CD14-positive monocyte (primary cell): ENCODE results near the gene DDN. TPM values are rescaled to one million over a fixed set of nuclear protein-coding genes. Genes with fewer than 3 reads are reported as not detected.

Experiments used
- DNase-seq, 3 donors: peaks; one replicate each; pipeline ENCODE4 v3.0.0-alpha.2; 2011 to 2022
- H2AFZ ChIP-seq: 2 replicates; pipeline ENCODE4 v1.6.0; 2012; ENCODE audit warnings: mild to moderate bottlenecking, low read depth, low read length, inconsistent platforms; ENCODE audit not compliant: insufficient read depth, poor library complexity, severe bottlenecking
- H3K27ac ChIP-seq, 2 donors: 1 replicate in 1 of 2; 2 replicates in 1 of 2; pipeline ENCODE4 v1.5.1; 2012 to 2013; ENCODE audit warnings: low read length in 2 of 2, control low read depth in 1 of 2, inconsistent platforms in 1 of 2, low read depth in 1 of 2, mild to moderate bottlenecking in 1 of 2
- H3K27me3 ChIP-seq, 2 donors: one replicate each; pipeline versions ENCODE4 v1.6.0 to v1.6.1; 2011 to 2013; ENCODE audit warnings: low read length in 2 of 2; ENCODE audit not compliant: control insufficient read depth in 2 of 2, insufficient read depth in 2 of 2
- H3K36me3 ChIP-seq, 2 donors: replicated peaks in 1 of 2; 1 replicate in 1 of 2; 2 replicates in 1 of 2; pipeline versions ENCODE4 v1.5.1 to v1.6.1; 2012 to 2013; ENCODE audit warnings: low read length in 2 of 2, control low read depth in 1 of 2, inconsistent platforms in 1 of 2, mild to moderate bottlenecking in 1 of 2; ENCODE audit not compliant: insufficient read depth in 2 of 2, control insufficient read depth in 1 of 2
- H3K4me1 ChIP-seq, 2 donors: 1 replicate in 1 of 2; 2 replicates in 1 of 2; pipeline versions ENCODE4 v1.5.1 to v1.6.1; 2012 to 2013; ENCODE audit warnings: low read length in 2 of 2, control low read depth in 1 of 2, inconsistent platforms in 1 of 2, mild to moderate bottlenecking in 1 of 2, moderate library complexity in 1 of 2; ENCODE audit not compliant: insufficient read depth in 2 of 2, control insufficient read depth in 1 of 2
- H3K4me2 ChIP-seq: replicated peaks from 2 replicates; pipeline ENCODE3; 2012; ENCODE audit warnings: low read length, moderate library complexity, mild to moderate bottlenecking; ENCODE audit not compliant: poor library complexity, severe bottlenecking; ENCODE audit errors: extremely low read depth
- H3K4me3 ChIP-seq, 3 experiments: fragments of 200-600 bp in 1 of 3; sonication (generic) in 1 of 3; replicated peaks in 1 of 3; 1 replicate in 2 of 3; 2 replicates in 1 of 3; pipeline ENCODE4 v1.5.1; 2011 to 2013; ENCODE audit warnings: low read length in 3 of 3, mild to moderate bottlenecking in 3 of 3, control low read depth in 2 of 3, low read depth in 2 of 3, inconsistent platforms in 1 of 3, moderate library complexity in 1 of 3
- H3K79me2 ChIP-seq: 2 replicates; pipeline ENCODE4 v1.6.0; 2012; ENCODE audit warnings: mild to moderate bottlenecking, control low read depth, inconsistent platforms, low read length, moderate library complexity; ENCODE audit not compliant: insufficient read depth
- H3K9ac ChIP-seq: 2 replicates; pipeline ENCODE4 v1.6.0; 2017; ENCODE audit warnings: low read length, mild to moderate bottlenecking; ENCODE audit not compliant: insufficient read depth, poor library complexity, severe bottlenecking
- H3K9me3 ChIP-seq, 2 donors: replicated peaks in 1 of 2; 1 replicate in 1 of 2; 2 replicates in 1 of 2; pipeline versions ENCODE4 v1.5.1 to v1.6.1; 2012 to 2013; ENCODE audit warnings: low read length in 2 of 2, control low read depth in 1 of 2; ENCODE audit not compliant: control insufficient read depth in 1 of 2, insufficient read depth in 1 of 2
- H4K20me1 ChIP-seq: 2 replicates; pipeline ENCODE4 v1.6.0; 2012; ENCODE audit warnings: mild to moderate bottlenecking, low read length, control low read depth, moderate library complexity; ENCODE audit not compliant: insufficient read depth
- H3K27ac Mint-ChIP-seq, 7 donors: one replicate each; pipeline ENCODE4 v1.8.0; 2020; ENCODE audit warnings: mild to moderate bottlenecking in 7 of 7, mixed read lengths in 7 of 7, moderate library complexity in 6 of 7, inconsistent platforms in 2 of 7
- H3K27me3 Mint-ChIP-seq, 3 donors: one replicate each; pipeline ENCODE4 v1.8.0; 2021 to 2022; ENCODE audit warnings: low read depth in 3 of 3, mild to moderate bottlenecking in 3 of 3, mixed read lengths in 3 of 3, moderate library complexity in 3 of 3, inconsistent platforms in 1 of 3
- H3K36me3 Mint-ChIP-seq, 2 donors: one replicate each; pipeline ENCODE4 v1.8.0; 2020; ENCODE audit warnings: mixed read lengths in 2 of 2, inconsistent platforms in 1 of 2, mild to moderate bottlenecking in 1 of 2
- H3K4me1 Mint-ChIP-seq: one replicate; pipeline ENCODE4 v1.8.0; 2020; ENCODE audit warnings: mild to moderate bottlenecking, mixed read lengths
- H3K4me3 Mint-ChIP-seq, 2 donors: one replicate each; pipeline ENCODE4 v1.8.0; 2020; ENCODE audit warnings: mild to moderate bottlenecking in 2 of 2, mixed read lengths in 2 of 2, moderate library complexity in 1 of 2
- H3K9me3 Mint-ChIP-seq, 7 donors: one replicate each; pipeline ENCODE4 v1.8.0; 2020 to 2022; ENCODE audit warnings: mixed read lengths in 7 of 7, mild to moderate bottlenecking in 6 of 7, moderate library complexity in 6 of 7, inconsistent platforms in 2 of 7
- CTCF ChIP-seq: fragments of 200-600 bp; IDR thresholded peaks from one replicate; pipeline ENCODE4 v1.8.0; 2022; ENCODE audit warnings: antibody characterized with exemption, mild to moderate bottlenecking
- whole genome bisulfite sequencing: methylation state at CpG from one replicate; pipeline ENCODE4 v1.1.5; 2013; ENCODE audit warnings: missing lambda C conversion rate; ENCODE audit not compliant: insufficient coverage; 5-methylcytosine and 5-hydroxymethylcytosine counted together
- intact Hi-C, 2 donors: fragments of 100-400 bp; cut with micrococcal nuclease; formaldehyde crosslinking; loops; one replicate each; pipeline versions ENCODE4 v1.15.0 to v1.15.1; 2023
- polyA plus RNA-seq, 3 donors: library from polyadenylated mRNA; depleted of rRNA in 1 of 3; unstranded in 2 of 3; stranded (reverse) in 1 of 3; fragments of 300-500 nt in 2 of 3; fragments of >200 nt in 1 of 3; fragmentation: Illumina TruSeq in 2 of 3; gene quantifications; 1 replicate in 2 of 3; 2 replicates in 1 of 3; pipeline ENCODE4 v1.2.3, GENCODE V29; 2012 to 2021

DDN gene
- polyA plus RNA-seq, 3 donors, result 0.27 TPM; not detected in 2

- Histone ChIP-seq H3K36me3 (peaks cover 93 to 100% of the 10 kb centered on the region in 2 donors), H3K9ac (no peak overlapping the region), H3K79me2 (peaks cover 10% of the 10 kb centered on the region), H3K4me3 (no peak overlapping the region), H3K27ac (no peak overlapping the region), H4K20me1 (peaks cover 94% of the 10 kb centered on the region), H3K4me2 (no peak overlapping the region), H3K9me3 (no peaks in the 10 kb centered on the region), H3K27me3 (no peaks in the 10 kb centered on the region), H3K4me1 (no peaks in the 10 kb centered on the region), H2AFZ (no peak overlapping the region)
- Mint-ChIP-seq H3K27ac (peak overlapping the region in 3 of 7 donors; percentile 20 to 63 (median 36)), H3K4me1 (peaks cover 14% of the 10 kb centered on the region), H3K9me3 (no peaks in the 10 kb centered on the region), H3K36me3 (peaks cover 82 to 100% of the 10 kb centered on the region in 2 donors), H3K4me3 (no peak overlapping the region), H3K27me3 (peaks cover 0 to 1% (median 0%) of the 10 kb centered on the region in 3 donors)
- intact Hi-C loops, result no loop called here
- TF ChIP-seq CTCF, result no peak
- no peak for DNase-seq
- 98% methylated on average over 19 of the region's 19 CpGs for WGBS
These were observed 31.8 kb upstream of the DDN start for GRCh38 chr12:49030714-49031572.

- Histone ChIP-seq H3K9me3 (no peaks in the 10 kb centered on the region), H3K79me2 (peaks cover 10% of the 10 kb centered on the region), H3K9ac (no peak overlapping the region), H3K4me1 (no peaks in the 10 kb centered on the region), H3K27ac (peak overlapping the region in 1 of 2 donors; percentile 1), H3K4me2 (no peak overlapping the region), H3K36me3 (peaks cover 95 to 100% of the 10 kb centered on the region in 2 donors), H4K20me1 (peaks cover 94% of the 10 kb centered on the region), H2AFZ (no peak overlapping the region), H3K27me3 (no peaks in the 10 kb centered on the region), H3K4me3 (no peak overlapping the region)
- Mint-ChIP-seq H3K27me3 (peaks cover 0 to 1% (median 0%) of the 10 kb centered on the region in 3 donors), H3K36me3 (peaks cover 79 to 96% of the 10 kb centered on the region in 2 donors), H3K4me3 (no peak overlapping the region), H3K9me3 (no peaks in the 10 kb centered on the region), H3K4me1 (peaks cover 14% of the 10 kb centered on the region), H3K27ac (peak overlapping the region in 4 of 7 donors; percentile 7 to 60 (median 32))
- WGBS, result no CpG with 5 or more reads among the region's 8 CpGs
- intact Hi-C loops, result no loop called here
- no peak for TF ChIP-seq CTCF
- DNase-seq, result no peak
These were observed 30.9 kb upstream of the DDN start for GRCh38 chr12:49030119-49030518.
